Liver (tissue), 9 donors: ENCODE measurements around the gene LY6G5B. TPM values are rescaled to one million over a fixed set of nuclear protein-coding genes. Genes with fewer than 3 reads are reported as not detected.

Experiments
- DNase-seq: peaks from one replicate; pipeline ENCODE4 v3.0.0-alpha.2; 2017; ENCODE audit warnings: low spot score
- H3K27ac ChIP-seq, 2 donors: one replicate each; pipeline ENCODE4 v1.7.0; 2013; ENCODE audit warnings: inconsistent platforms in 2 of 2, low read length in 2 of 2, control low read depth in 1 of 2, low read depth in 1 of 2, mild to moderate bottlenecking in 1 of 2
- H3K27me3 ChIP-seq, 4 donors: one replicate each; pipeline versions ENCODE4 v1.6.1 to v1.7.0; 2013; ENCODE audit warnings: low read length in 3 of 4, inconsistent platforms in 1 of 4, mild to moderate bottlenecking in 1 of 4, moderate library complexity in 1 of 4; ENCODE audit not compliant: control insufficient read depth in 4 of 4, insufficient read depth in 4 of 4
- H3K36me3 ChIP-seq, 4 donors: one replicate each; pipeline versions ENCODE4 v1.6.1 to v1.7.0; 2013; ENCODE audit warnings: low read length in 3 of 4, mild to moderate bottlenecking in 3 of 4, low read depth in 1 of 4, moderate library complexity in 1 of 4; ENCODE audit not compliant: control insufficient read depth in 4 of 4, insufficient read depth in 3 of 4
- H3K4me1 ChIP-seq, 4 donors: one replicate each; pipeline versions ENCODE4 v1.6.1 to v1.7.0; 2013; ENCODE audit warnings: low read length in 3 of 4, mild to moderate bottlenecking in 3 of 4, moderate library complexity in 1 of 4; ENCODE audit not compliant: control insufficient read depth in 4 of 4, insufficient read depth in 4 of 4
- H3K4me3 ChIP-seq, 3 donors: one replicate each; pipeline versions ENCODE4 v1.6.1 to v1.7.0; 2013; ENCODE audit warnings: low read length in 3 of 3, control low read depth in 1 of 3, low read depth in 1 of 3, mild to moderate bottlenecking in 1 of 3
- H3K9ac ChIP-seq, 2 donors: one replicate each; pipeline ENCODE4 v1.7.0; 2013; ENCODE audit warnings: low read length in 2 of 2, mild to moderate bottlenecking in 2 of 2, moderate library complexity in 2 of 2, control low read depth in 1 of 2, low read depth in 1 of 2
- H3K9me3 ChIP-seq, 4 donors: one replicate each; pipeline versions ENCODE4 v1.6.1 to v1.7.0; 2013; ENCODE audit warnings: low read length in 3 of 4; ENCODE audit not compliant: control insufficient read depth in 4 of 4
- ATF3 ChIP-seq: IDR thresholded peaks from 2 replicates; pipeline ENCODE4 v1.6.1; 2016; ENCODE audit warnings: antibody characterized with exemption
- CTCF ChIP-seq: fragments of 150-350 bp; IDR thresholded peaks from 2 replicates; pipeline ENCODE4 v1.5.1; 2017; ENCODE audit warnings: improper control_type of control experiment, low read depth, low read length; ENCODE audit not compliant: missing input control
- EGR1 ChIP-seq, 2 donors: IDR thresholded peaks; 2 replicates each; pipeline ENCODE4 v1.6.1; 2016 to 2018; ENCODE audit warnings: antibody characterized with exemption in 2 of 2, low read depth in 2 of 2
- FOXA1 ChIP-seq: IDR thresholded peaks from 2 replicates; pipeline ENCODE4 v1.6.1; 2016; ENCODE audit warnings: antibody characterized with exemption
- FOXA2 ChIP-seq: IDR thresholded peaks from 2 replicates; pipeline ENCODE4 v1.6.1; 2016; ENCODE audit warnings: antibody characterized with exemption
- GABPA ChIP-seq, 2 donors: IDR thresholded peaks in 1 of 2; conservative IDR thresholded peaks in 1 of 2; 2 replicates each; pipeline ENCODE4 v1.6.1; 2016; ENCODE audit warnings: antibody characterized with exemption in 2 of 2, mild to moderate bottlenecking in 1 of 2, moderate library complexity in 1 of 2
- HNF4A ChIP-seq, 2 donors: conservative IDR thresholded peaks; 2 replicates each; pipeline ENCODE4 v1.6.1; 2016; ENCODE audit warnings: antibody characterized with exemption in 2 of 2, mild to moderate bottlenecking in 2 of 2
- HNF4G ChIP-seq: IDR thresholded peaks from 2 replicates; pipeline ENCODE4 v1.6.1; 2016; ENCODE audit warnings: antibody characterized with exemption
- JUND ChIP-seq, 2 donors: IDR thresholded peaks; 2 replicates each; pipeline ENCODE4 v1.6.1; 2016; ENCODE audit warnings: antibody characterized with exemption in 2 of 2
- MAX ChIP-seq: IDR thresholded peaks from 2 replicates; pipeline ENCODE4 v1.6.1; 2016; ENCODE audit warnings: antibody characterized with exemption
- NR2F2 ChIP-seq: IDR thresholded peaks from 2 replicates; pipeline ENCODE4 v1.6.1; 2016; ENCODE audit warnings: antibody characterized with exemption
- RAD21 ChIP-seq, 2 donors: IDR thresholded peaks; 2 replicates each; pipeline ENCODE4 v1.6.1; 2016; ENCODE audit warnings: antibody characterized with exemption in 2 of 2, mild to moderate bottlenecking in 2 of 2
- REST ChIP-seq: IDR thresholded peaks from 2 replicates; pipeline ENCODE4 v1.6.1; 2016; ENCODE audit warnings: antibody characterized with exemption, mild to moderate bottlenecking
- RXRA ChIP-seq, 2 donors: IDR thresholded peaks; 2 replicates each; pipeline ENCODE4 v1.6.1; 2017 to 2018; ENCODE audit warnings: antibody characterized with exemption in 2 of 2, mild to moderate bottlenecking in 1 of 2
- SP1 ChIP-seq: IDR thresholded peaks from 2 replicates; pipeline ENCODE4 v1.6.1; 2018; ENCODE audit warnings: antibody characterized with exemption, mild to moderate bottlenecking
- TAF1 ChIP-seq: conservative IDR thresholded peaks from 2 replicates; pipeline ENCODE4 v1.6.1; 2016; ENCODE audit warnings: antibody characterized with exemption, mild to moderate bottlenecking
- YY1 ChIP-seq: IDR thresholded peaks from 2 replicates; pipeline ENCODE4 v1.6.1; 2016; ENCODE audit warnings: antibody characterized with exemption, mild to moderate bottlenecking
- ZBTB33 ChIP-seq: IDR thresholded peaks from 2 replicates; pipeline ENCODE4 v1.6.1; 2016; ENCODE audit warnings: antibody characterized with exemption
- WGBS: extraction: QIAGEN DNeasy Blood & Tissue Kit; methylation state at CpG from one replicate; pipeline ENCODE4 v1.1.7; 2013; 5-methylcytosine and 5-hydroxymethylcytosine counted together
- polyA plus RNA-seq, 2 donors: library from polyadenylated mRNA; stranded (reverse) in 1 of 2; unstranded in 1 of 2; fragments of 200-250 nt in 1 of 2; fragments of >200 nt in 1 of 2; fragmentation: Nextera tagmentation in 1 of 2; extraction: Ambion mirVana in 1 of 2; gene quantifications; one replicate each; pipeline versions ENCODE4 v1.2.1 to v1.2.3, GENCODE V29; 2013 to 2015
- total RNA-seq, 2 donors: library from RNA; depleted of rRNA; stranded (reverse); fragments of >200 nt; gene quantifications; one replicate each; pipeline ENCODE4 v1.2.3, GENCODE V29; 2014
- donor health status: healthy.
- donor health status: healthy.
- donor health status: healthy.
- donor health status: healthy.
- donor health status: healthy.

Gene LY6G5B
- total and polyA plus RNA-seq, 4 donors, result 1.2 to 5.9 (median 2.1) TPM

- no peak for DNase-seq
- TF ChIP-seq SP1 (no peak), NR2F2 (no peak), ATF3 (no peak), CTCF (no peak), GABPA (IDR thresholded peaks at IDR 0.05 in 1 of 2, conservative IDR thresholded peaks at IDR 0.05 in 1 of 2) (no peak), ZBTB33 (no peak), HNF4A (conservative IDR thresholded peaks at IDR 0.05) (no peak), YY1 (no peak), MAX (no peak), EGR1 (IDR thresholded peaks at IDR 0.05; ENCODE audit: low read depth in 2 of 2) (no peak), JUND (IDR thresholded peaks at IDR 0.05) (no peak), RAD21 (IDR thresholded peaks at IDR 0.05) (no peak), TAF1 (no peak), RXRA (IDR thresholded peaks at IDR 0.05) (no peak), REST (no peak), FOXA2 (no peak), FOXA1 (no peak), HNF4G (no peak)
- WGBS, result 88% methylated on average over 13 of the region's 13 CpGs
- Histone ChIP-seq H3K36me3 (peaks cover 0 to 7% (median 6%) of the 10 kb centered on the region in 4 donors), H3K9me3 (no peaks in the 10 kb centered on the region), H3K4me3 (peak overlapping the region; percentile 65 to 82 (median 67)), H3K4me1 (peaks cover 20 to 86% (median 72%) of the 10 kb centered on the region in 4 donors), H3K27ac (peak overlapping the region; percentile 26 to 90), H3K9ac (no peak overlapping the region), H3K27me3 (no peaks in the 10 kb centered on the region)
Observed at GRCh38 chr6:31658983-31659648, 10.7 kb upstream of the LY6G5B start.
